Stimulated activated CD8-positive, alpha-beta memory T cell treated with anti-CD3 and anti-CD28 coated beads, Interleukin-4, amount 100 ng/mL, for 48 hours (primary cell): ENCODE results near the gene FAM210B.
"Not testable (repeated sequence)": the region's sequence is repeated elsewhere in the genome, so short reads cannot be mapped to it uniquely, and the experiment has no call there.

Source experiments
- DNase-seq: peaks from one replicate; pipeline ENCODE4 v3.0.0-alpha.2; 2020

FAM210B gene

GRCh38 chr20:56361900-56362299 lies 3.1 kb downstream of the FAM210B start:
- no peak for DNase-seq

DNA sequence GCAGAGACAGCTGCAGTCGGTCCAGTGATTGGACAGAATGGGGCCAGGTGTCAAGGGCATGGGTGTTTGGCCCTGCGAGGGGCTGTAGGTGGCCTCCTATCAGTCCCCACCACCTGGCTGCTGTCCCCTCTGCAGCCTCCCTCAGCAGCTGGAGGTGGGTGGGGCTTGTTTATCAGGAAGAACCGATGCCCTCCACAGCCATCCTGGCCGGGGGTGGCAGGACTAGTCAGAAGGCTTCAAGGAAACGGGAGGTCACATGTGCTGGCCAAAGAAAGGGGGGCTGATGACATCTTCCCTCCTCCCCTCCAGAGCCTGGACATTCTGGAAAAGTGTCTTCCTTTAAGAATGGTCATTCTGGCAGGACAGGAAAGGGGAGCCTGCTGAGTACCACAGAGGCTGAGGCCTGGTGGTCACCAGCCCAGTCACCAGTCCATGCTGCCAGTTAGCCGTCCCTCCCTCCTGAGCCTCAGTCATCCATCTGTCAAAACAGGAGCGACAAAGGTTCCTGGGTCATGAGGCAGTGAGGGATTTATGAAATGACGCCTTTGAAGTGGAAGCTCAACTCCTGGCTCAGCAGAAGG lies 4.1 kb downstream of the FAM210B start:
- DNase-seq: no peak

DNA sequence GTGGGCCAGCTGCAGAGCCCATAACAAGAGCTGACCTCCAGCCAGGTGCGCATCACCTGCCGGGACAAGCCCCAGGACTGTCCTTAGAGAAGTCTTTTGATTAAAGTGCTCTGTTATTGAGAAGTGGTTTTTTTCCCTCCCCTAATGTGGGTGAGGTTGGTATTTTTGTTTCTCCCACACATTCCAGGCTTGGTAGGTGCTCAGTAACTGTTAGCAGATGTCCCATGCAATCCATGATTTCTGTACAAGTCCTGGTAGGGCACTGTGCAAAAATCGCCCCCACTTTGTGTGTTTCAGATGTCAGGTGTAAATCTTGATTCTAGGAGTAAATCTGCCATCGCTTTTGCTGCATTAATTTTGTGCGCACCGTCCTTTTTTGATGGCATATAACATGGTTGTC lies 4.7 kb downstream of the FAM210B start:
- peak; percentile 9 for DNase-seq

DNA sequence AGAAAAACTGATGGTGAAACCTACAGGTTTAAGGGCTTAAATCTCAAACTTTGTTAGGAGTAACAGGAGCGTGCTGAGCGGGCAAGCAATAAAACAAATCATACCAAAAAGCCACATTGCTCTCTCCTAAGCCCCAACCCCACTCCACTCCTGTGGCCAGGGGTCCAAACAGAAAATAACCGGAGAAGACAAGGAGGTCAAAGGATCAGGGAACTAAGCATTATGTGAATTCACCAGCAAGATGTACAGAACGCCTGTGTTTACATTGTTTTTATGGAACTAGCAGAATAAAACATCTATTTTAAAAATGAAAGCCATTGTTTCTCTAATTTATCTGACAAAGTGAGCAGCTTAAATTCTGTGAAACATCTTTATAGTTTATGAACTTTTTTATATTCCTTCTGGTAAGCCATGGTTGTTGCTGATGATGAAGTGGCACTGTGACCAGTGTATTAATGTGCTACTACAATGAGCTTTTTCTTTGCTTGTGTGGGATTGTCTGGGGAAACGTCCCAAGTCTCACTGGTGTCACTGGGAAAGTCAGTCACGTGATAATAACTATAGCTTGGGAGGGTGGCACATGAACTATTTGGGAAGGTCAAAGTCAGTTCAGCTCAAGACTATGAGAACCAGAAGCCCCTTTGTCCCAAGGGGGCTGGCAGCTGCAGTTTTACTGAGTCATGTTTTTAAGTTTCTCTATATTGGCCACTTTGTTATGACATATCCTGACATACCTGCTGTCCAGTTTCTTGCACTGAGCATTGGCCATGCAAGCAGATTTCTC lies 9.8 kb downstream of the FAM210B start:
- no peak for DNase-seq

DNA sequence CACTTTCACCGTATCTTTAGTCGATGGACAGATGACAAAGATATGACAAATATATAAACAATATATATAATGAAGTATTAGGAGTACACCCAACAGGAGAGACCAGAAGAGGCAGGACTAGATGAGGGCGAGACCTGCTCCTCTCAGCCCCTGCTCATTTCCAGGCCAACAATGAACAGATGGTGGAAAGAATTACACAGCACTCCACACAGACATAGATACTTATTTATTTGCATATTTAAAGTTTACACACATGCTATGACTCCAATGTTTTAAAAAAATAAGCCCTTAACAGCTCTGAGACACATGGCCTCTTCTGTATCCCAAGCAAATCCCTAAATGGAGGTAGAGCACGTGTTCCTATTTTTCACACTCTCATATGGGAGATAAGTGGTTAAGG lies 10.4 kb downstream of the FAM210B start:
- DNase-seq: no peak

- peak; percentile 6 for DNase-seq
Measured at GRCh38 chr20:56371977-56372376, 13.2 kb downstream of the FAM210B start.

DNA sequence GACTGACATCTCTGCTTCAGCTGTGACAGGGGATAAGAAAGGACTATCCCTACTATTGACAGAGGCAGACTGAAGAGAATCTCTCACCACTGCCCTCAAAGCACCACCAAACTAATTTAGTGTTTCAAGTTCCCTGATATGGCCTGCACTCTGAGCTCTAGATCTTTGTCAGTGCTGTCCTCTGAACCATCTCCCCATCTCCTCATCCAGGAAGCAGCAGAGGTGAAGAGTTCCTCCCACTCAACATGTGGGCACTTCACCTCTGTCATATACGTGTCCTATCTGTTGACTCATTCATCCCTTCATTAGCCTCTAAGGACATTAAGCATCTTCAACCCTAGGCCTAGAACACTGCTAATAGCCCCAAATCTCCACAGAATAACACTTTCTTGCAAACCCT lies 14.1 kb downstream of the FAM210B start:
- peak; percentile 24 for DNase-seq

DNA sequence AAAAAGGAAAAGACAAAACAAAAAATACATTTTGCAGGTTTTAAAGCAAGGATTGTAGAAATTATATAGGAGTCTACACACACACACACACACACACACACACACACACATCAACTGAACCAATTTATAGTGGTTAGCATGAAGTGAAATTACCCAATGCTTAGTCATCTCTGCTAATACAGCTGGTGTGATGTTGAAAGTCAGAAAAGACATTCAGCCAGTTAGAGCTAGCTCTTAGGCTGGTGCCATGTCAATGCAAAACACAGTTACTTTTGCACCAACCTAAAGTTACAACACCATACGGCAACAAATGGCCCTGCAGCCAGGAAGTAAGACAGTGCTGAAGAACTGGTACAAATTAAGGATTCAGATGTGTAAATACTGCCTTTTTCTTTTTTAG lies 15.2 kb downstream of the FAM210B start:
- DNase-seq: peak; percentile 16

GRCh38 chr20:56376331-56376730 lies 17.6 kb downstream of the FAM210B start:
- DNase-seq: no peak

DNA sequence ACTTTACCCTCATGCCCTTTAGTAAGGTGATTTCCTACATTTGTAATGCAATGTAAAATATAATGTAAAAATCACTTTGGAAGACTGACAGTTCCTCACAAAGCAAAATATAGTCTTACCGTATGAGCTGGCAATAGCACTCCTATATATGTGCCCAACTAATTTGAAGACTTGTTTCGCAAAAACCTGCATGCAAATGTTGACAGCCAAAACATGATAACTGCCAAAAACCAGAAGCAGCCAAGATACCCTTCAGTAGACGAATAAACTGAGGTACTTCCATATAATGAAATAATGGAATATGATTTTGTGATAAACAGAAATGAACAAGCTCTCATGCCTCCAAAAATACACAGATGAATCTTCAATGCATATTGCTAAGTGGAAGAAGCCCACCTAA lies 19.6 kb downstream of the FAM210B start:
- no peak for DNase-seq

GRCh38 chr20:56380375-56380774 lies 21.6 kb downstream of the FAM210B start:
- DNase-seq: no peak

- DNase-seq: no peak
Measured at GRCh38 chr20:56381501-56381900, 22.7 kb downstream of the FAM210B start.

- DNase-seq: no peak
Measured at GRCh38 chr20:56382696-56383095, 23.9 kb downstream of the FAM210B start.

DNA sequence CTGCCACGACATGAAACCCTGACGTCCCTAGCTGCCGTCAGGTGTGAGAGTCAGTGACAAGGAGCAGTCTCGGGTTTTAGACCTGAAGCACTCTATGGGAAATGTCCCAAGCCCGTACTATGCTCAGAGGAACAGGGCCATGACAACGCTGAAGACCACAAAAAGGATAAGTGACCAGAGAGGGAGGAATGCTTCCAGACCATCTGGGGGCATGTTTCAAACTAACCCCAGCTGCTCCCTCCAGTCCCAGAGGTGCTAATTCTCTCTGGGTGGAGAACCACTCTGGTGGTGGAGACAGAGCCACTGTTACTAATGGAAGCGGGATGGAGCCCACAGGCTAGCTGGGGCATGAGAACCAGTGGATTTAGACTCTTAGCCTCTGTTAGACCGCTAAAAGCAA lies 24.6 kb downstream of the FAM210B start:
- no peak for DNase-seq

DNA sequence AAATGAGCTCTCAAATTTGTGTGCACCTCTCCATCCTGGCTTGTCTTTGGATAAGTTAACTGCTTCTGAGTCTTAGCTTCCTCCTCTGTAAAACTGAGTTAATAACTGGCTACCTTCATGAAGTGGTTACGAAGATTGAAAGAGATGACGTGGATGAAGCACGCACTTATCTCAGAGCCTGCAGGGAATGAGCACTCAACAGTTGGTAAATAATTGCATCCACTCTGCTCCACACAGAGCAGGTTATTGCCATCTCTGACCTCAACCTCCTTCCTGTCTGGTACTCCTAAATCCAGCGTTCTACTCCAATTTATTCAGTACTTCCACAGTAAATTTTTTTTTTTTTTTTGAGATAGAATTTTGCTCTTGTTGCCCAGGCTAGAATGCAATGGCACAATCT lies 26.4 kb downstream of the FAM210B start:
- no peak for DNase-seq

DNA sequence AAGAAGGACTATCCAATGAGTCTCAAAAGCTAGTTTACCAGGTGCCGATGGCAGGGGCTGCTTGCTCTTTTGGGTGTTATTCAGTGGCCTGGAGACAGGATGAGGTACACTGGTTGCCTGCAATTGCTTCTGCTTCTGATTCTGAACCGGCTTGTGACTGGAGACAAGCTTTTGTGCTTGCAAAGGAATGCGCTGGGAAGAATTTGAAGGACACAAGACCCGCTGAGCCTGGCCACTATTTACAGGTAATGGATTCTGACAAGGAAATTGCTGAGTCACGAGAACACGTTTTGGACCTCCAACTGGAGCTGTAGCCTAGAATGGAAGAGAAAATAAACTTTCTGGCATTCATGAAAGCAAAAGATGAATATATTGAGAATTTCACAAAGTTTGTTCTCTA lies 27.4 kb downstream of the FAM210B start:
- DNase-seq: no peak

DNA sequence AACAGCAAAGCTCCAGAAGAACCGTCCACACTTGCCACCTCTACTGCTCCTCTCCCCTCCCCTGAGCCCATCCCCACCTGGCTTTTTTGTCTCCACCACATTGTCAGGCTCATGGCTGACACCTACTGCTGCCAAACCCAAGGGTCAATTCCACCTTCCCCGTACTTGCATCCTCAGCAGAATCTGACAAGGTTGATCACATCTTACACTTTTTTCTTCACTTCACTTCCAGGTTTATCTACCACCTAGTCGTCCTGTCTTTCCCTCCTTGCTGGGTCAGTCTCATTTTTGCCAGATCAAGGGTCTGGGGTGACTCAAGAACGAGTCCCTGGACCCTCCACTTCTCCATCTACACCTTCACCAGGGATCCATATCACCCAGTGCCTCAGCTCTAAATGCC lies 30.1 kb downstream of the FAM210B start:
- no peak for DNase-seq

- no peak for DNase-seq
Measured at GRCh38 chr20:56389807-56390206, 31.0 kb downstream of the FAM210B start.

DNA sequence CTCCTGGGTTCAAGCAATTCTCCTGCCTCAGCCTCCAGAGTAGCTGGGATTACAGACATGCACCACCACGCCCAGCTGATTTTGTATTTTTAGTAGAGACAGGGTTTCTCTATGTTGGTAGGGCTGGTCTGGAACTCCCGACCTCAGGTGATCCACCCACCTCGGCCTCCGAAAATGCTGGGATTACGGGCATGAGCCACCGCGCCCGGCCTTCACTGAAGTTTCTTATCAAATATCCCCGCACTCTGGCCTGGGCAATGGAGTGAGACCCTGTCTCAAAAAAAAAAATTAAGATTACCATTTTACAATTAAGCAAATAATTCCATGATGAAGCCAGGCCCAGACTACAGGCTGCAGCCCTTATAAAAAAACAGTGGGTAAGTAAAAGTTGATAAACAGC lies 31.6 kb downstream of the FAM210B start:
- DNase-seq: not testable (repeated sequence)

DNA sequence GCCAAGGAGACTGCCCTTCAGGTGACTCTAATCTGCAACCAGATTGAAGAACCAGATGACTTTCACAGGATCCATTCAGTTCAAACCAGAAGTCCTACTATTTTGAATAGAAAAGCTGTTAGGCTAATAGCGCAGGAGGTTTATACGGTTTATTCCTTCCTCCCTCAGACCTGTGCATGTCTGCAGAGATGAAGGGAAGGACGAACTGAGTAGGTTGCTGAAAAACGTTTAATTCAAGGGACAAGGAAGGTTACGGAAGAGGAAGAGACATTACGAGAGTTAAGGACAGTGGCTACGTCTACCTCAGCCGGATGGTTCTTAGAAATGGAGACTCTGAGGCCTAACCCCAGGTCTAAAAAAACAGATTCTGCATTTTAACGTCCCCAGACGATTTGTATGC lies 32.3 kb downstream of the FAM210B start:
- no peak for DNase-seq

- DNase-seq: no peak
Measured at GRCh38 chr20:56391596-56392131, 32.9 kb downstream of the FAM210B start.

- DNase-seq: peak; percentile 99
Measured at GRCh38 chr20:56392132-56392880, 33.5 kb downstream of the FAM210B start, which contains the start of the genes AURKA and CSTF1. Gene AURKA (minus strand): TSS chr20:56392215. CDS start chr20:56388197, 4,018 bp downstream. Gene CSTF1 (plus strand): TSS chr20:56392645. CDS start chr20:56395553, 2,908 bp downstream.

GRCh38 chr20:56392881-56393482 lies 34.2 kb downstream of the FAM210B start:
- DNase-seq: no peak
